Measurements from ENCODE around the gene DHX15. TPM values are rescaled to one million over a fixed set of nuclear protein-coding genes. Genes with fewer than 3 reads are reported as not detected.

DHX15 gene
- total and polyA plus RNA-seq, 9 of the 15 experiments (the other 6 are each of a cell fraction or from before 2014, with no cell fraction given), result 165 to 287 (median 208) TPM

DNA sequence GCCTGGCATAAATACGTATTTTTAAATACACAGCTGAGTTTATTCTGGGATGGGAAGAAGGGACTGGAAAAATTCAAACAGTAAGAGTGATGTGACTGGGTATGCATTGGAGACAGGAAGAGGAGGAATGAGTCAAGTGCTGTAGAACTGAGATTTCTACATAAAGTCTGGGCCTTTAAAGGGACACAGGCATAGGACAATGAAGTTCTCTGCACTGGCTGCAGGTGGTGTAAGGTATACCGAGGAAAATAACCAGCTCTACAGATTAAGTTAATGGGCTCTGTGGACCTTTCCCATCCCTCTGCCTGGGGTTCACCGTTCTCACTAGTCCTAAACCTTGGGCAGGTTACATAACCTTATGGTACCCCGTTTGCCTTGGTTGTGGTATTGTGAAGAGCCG, 68.7 kb downstream of the DHX15 start (continued):
- peak; percentile 42; the same call in 1 of the 2 replicates for TF ChIP-seq SUPT5H (IDR thresholded peaks at IDR 0.05)
- no peak for TF ChIP-seq BHLHE40 (IDR thresholded peaks at IDR 0.05; ENCODE audit: low read length)
- no peak for TF ChIP-seq NFYB (IDR thresholded peaks at IDR 0.05; ENCODE audit: extremely low read depth, insufficient read length)
- TF ChIP-seq, protein P1, sequence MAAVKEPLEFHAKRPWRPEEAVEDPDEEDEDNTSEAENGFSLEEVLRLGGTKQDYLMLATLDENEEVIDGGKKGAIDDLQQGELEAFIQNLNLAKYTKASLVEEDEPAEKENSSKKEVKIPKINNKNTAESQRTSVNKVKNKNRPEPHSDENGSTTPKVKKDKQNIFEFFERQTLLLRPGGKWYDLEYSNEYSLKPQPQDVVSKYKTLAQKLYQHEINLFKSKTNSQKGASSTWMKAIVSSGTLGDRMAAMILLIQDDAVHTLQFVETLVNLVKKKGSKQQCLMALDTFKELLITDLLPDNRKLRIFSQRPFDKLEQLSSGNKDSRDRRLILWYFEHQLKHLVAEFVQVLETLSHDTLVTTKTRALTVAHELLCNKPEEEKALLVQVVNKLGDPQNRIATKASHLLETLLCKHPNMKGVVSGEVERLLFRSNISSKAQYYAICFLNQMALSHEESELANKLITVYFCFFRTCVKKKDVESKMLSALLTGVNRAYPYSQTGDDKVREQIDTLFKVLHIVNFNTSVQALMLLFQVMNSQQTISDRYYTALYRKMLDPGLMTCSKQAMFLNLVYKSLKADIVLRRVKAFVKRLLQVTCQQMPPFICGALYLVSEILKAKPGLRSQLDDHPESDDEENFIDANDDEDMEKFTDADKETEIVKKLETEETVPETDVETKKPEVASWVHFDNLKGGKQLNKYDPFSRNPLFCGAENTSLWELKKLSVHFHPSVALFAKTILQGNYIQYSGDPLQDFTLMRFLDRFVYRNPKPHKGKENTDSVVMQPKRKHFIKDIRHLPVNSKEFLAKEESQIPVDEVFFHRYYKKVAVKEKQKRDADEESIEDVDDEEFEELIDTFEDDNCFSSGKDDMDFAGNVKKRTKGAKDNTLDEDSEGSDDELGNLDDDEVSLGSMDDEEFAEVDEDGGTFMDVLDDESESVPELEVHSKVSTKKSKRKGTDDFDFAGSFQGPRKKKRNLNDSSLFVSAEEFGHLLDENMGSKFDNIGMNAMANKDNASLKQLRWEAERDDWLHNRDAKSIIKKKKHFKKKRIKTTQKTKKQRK (IDR thresholded peaks at IDR 0.05; ENCODE audit: borderline replicate concordance, low read depth, low read length), result no peak
- peak; percentile 28 for TF ChIP-seq POLR2B (IDR thresholded peaks at IDR 0.05; ENCODE audit: low read depth, partially characterized antibody)

DNA sequence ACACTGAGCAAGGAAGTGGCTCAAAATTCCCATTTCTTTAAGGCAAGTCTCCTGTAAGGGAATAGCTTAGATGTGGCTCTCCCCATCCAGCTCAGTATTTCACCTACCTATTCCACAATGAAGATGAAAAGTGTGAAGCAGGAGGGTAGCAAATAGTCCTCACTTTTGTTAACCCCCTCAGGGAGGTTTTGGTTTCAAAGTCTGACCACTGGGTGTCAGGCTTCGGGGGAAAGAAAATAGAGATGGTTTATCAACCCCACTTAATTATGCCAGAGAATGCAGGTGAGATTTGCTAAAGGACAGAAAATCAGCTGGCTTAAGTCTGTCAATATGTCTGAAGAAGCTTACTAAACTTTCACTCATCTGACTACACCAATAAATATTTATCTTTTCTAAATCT, 69.5 kb downstream of the DHX15 start:
- ATAC-seq (peak; percentile 56), DNase-seq (ENCODE audit: extremely low read depth in 1 of 4, low spot score in 3 of 4) (peak in 3 of 4 experiments; percentile 15 to 37 (median 27)), FAIRE-seq (no peak)
- Histone ChIP-seq H2AFZ (ENCODE audit: low read depth, low read length) (no peak overlapping the region), H3K9me3 (replicated peaks; ENCODE audit: control insufficient read depth, insufficient read depth, low read depth, low read length) (no peaks in the 10 kb centered on the region), H3K79me2 (ENCODE audit: control insufficient read depth, insufficient read depth, low read length) (no peaks in the 10 kb centered on the region), H3K27ac (ENCODE audit: extremely low read depth, low read depth, low read length) (no peak overlapping the region), H3K36me3 (ENCODE audit: control insufficient read depth, insufficient read depth, low read length) (peaks cover 43% of the 10 kb centered on the region), H4K20me1 (replicated peaks; ENCODE audit: control insufficient read depth, insufficient read depth, low read length) (no peaks in the 10 kb centered on the region), H3K27me3 (ENCODE audit: control insufficient read depth in 2 of 2, insufficient read depth in 2 of 2, low read length in 2 of 2) (no peaks in the 10 kb centered on the region), H3K9me1 (ENCODE audit: control insufficient read depth, insufficient read depth, low read length) (no peaks in the 10 kb centered on the region), H3K9ac (ENCODE audit: insufficient read depth in 1 of 2, low read depth in 2 of 2, low read length in 2 of 2) (no peak overlapping the region), H3K4me1 (replicated peaks in 1 of 2; ENCODE audit: control insufficient read depth in 2 of 2, insufficient read depth in 2 of 2, low read length in 2 of 2) (no peaks in the 10 kb centered on the region), H3K4me2 (ENCODE audit: insufficient read depth, low read length) (no peak overlapping the region), H3K4me3 (no peak overlapping the region)
- ChIA-PET CTCF (ENCODE audit: low intra/inter-chr PET ratio) (no interaction called here), POLR2A (interaction anchor here (1.4 kb wide), 1 partner anchor 10 kb away, joined by 6 read pairs; no protein-coding TSS in a partner anchor)
- no TSS peak for BruUV-seq (replicated peaks)
- WGBS (ENCODE audit: insufficient coverage, low coverage, missing lambda C conversion rate), result 60% methylated on average over 1 of the region's 1 CpG
- intact Hi-C loops (cut with micrococcal nuclease) (no loop called here), in situ Hi-C loops (cut with MboI) (no loop called here)
- TF ChIP-seq, protein P2, sequence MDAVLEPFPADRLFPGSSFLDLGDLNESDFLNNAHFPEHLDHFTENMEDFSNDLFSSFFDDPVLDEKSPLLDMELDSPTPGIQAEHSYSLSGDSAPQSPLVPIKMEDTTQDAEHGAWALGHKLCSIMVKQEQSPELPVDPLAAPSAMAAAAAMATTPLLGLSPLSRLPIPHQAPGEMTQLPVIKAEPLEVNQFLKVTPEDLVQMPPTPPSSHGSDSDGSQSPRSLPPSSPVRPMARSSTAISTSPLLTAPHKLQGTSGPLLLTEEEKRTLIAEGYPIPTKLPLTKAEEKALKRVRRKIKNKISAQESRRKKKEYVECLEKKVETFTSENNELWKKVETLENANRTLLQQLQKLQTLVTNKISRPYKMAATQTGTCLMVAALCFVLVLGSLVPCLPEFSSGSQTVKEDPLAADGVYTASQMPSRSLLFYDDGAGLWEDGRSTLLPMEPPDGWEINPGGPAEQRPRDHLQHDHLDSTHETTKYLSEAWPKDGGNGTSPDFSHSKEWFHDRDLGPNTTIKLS (IDR thresholded peaks at IDR 0.05; ENCODE audit: borderline replicate concordance, low read depth), result no peak
- TF ChIP-seq ADNP (tag; IDR thresholded peaks at IDR 0.05), result no peak
- TF ChIP-seq MBD2 (IDR thresholded peaks at IDR 0.05; ENCODE audit: borderline replicate concordance, low read depth), result no peak
- no peak for TF ChIP-seq MCM5 (IDR thresholded peaks at IDR 0.05; ENCODE audit: low read depth)
- no peak for TF ChIP-seq SAP30 (IDR thresholded peaks at IDR 0.05; ENCODE audit: borderline replicate concordance, insufficient read depth, low read depth, low read length, poor library complexity, severe bottlenecking)
- no peak for TF ChIP-seq ZNF174 (CRISPR knock-in tag; IDR thresholded peaks at IDR 0.05)
- TF ChIP-seq, protein P3, sequence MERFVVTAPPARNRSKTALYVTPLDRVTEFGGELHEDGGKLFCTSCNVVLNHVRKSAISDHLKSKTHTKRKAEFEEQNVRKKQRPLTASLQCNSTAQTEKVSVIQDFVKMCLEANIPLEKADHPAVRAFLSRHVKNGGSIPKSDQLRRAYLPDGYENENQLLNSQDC (CRISPR knock-in tag; IDR thresholded peaks at IDR 0.05), result no peak
- TF ChIP-seq HDAC6 (IDR thresholded peaks at IDR 0.05; ENCODE audit: low read depth, low read length), result no peak
- 0 out of 2 replicates have a peak, but pooled peaks have one; percentile 32 for TF ChIP-seq POLR2G (IDR thresholded peaks at IDR 0.05; ENCODE audit: low read depth, low read length)
- no peak for TF ChIP-seq FOXP1 (CRISPR knock-in tag; IDR thresholded peaks at IDR 0.05)
- TF ChIP-seq POLR2AphosphoS5 (IDR thresholded peaks at IDR 0.05; ENCODE audit: control insufficient read depth, insufficient read depth, low read depth, low read length), result 0 out of 2 replicates have a peak, but pooled peaks have one; percentile 1

Data from K562 (cell line).